Measurements from ENCODE around the gene GUCA1A. TPM values are rescaled to one million over a fixed set of nuclear protein-coding genes. Genes with fewer than 3 reads are reported as not detected.

Gene GUCA1A
- total RNA-seq, 1 experiment from 2014 or later, result not detected

GRCh38 chr6:42228305-42228704 is 55.1 kb downstream of the GUCA1A start:
- intact Hi-C loops (cut with micrococcal nuclease), result loop anchor here (10.0 kb wide), 2 partner anchors 316 to 646 kb away; partner anchors contain the start of gene RPL7L1
- Histone ChIP-seq H3K27ac (ENCODE audit: low read depth, low read length) (no peak overlapping the region), H3K4me1 (ENCODE audit: control insufficient read depth in 1 of 2, insufficient read depth in 2 of 2, low read length in 2 of 2) (peaks cover 47 to 76% of the 10 kb centered on the region in 2 experiments), H3K4me2 (ENCODE audit: low read length) (no peak overlapping the region), H3K36me3 (ENCODE audit: control insufficient read depth in 1 of 2, insufficient read depth in 2 of 2, low read length in 2 of 2) (no peaks in the 10 kb centered on the region), H3K79me2 (ENCODE audit: insufficient read depth, low read length) (no peaks in the 10 kb centered on the region), H3K9ac (ENCODE audit: low read length) (no peak overlapping the region), H3K27me3 (ENCODE audit: insufficient read depth, low read length) (no peaks in the 10 kb centered on the region), H2AFZ (ENCODE audit: low read depth, low read length, poor library complexity, severe bottlenecking) (no peak overlapping the region), H3K9me3 (ENCODE audit: control insufficient read depth in 1 of 2, insufficient read depth in 1 of 2, low read depth in 1 of 2, low read length in 2 of 2) (no peaks in the 10 kb centered on the region), H3K9me2 (ENCODE audit: insufficient read depth) (no peaks in the 10 kb centered on the region), H3K4me3 (replicated peaks in 1 of 2; ENCODE audit: low read depth in 1 of 2, low read length in 2 of 2) (no peak overlapping the region), H4K20me1 (ENCODE audit: insufficient read depth) (no peaks in the 10 kb centered on the region)
- DNase-seq (ENCODE audit: low read depth, low spot score) (no peak), ATAC-seq (no peak)
- CTCF ChIA-PET, result interaction anchor here (1.1 kb wide), 1 partner anchor 14 kb away, joined by 3 read pairs; no protein-coding TSS in a partner anchor
- POLR2A ChIA-PET, result no interaction called here
- RAD21 ChIA-PET (ENCODE audit: low non-redundant PET in 1 of 2, low total read pairs in 2 of 2, uncharacterized antibody in 2 of 2, unreplicated experiment in 2 of 2), result no interaction called here
- TF ChIP-seq POLR2AphosphoS5 (IDR thresholded peaks at IDR 0.05; ENCODE audit: low read depth, low read length) (no peak), SP1 (IDR thresholded peaks at IDR 0.05; ENCODE audit: low read depth) (no peak)
- no TSS peak for BruUV-seq (replicated peaks)

Other genes starting within 250 kb of the GUCA1A start
- gene CCND3, start 231.6 kb upstream of the GUCA1A start, total RNA-seq (2021; ENCODE audit: unreplicated experiment), result 26.6 TPM
- gene TAF8, start 122.8 kb upstream of the GUCA1A start, total RNA-seq (2021; ENCODE audit: unreplicated experiment), result 29.5 TPM
- gene C6orf132, start 30.7 kb upstream of the GUCA1A start, total RNA-seq (2021; ENCODE audit: unreplicated experiment), result 18.9 TPM
- gene GUCA1B, start 21.6 kb downstream of the GUCA1A start, total RNA-seq (2021; ENCODE audit: unreplicated experiment), result 4.6 TPM
- gene MRPS10, start 44.5 kb downstream of the GUCA1A start, total RNA-seq (2021; ENCODE audit: unreplicated experiment), result 62.1 TPM